Measurements from ENCODE around the gene SMTN.

- TF ChIP-seq, protein P1, sequence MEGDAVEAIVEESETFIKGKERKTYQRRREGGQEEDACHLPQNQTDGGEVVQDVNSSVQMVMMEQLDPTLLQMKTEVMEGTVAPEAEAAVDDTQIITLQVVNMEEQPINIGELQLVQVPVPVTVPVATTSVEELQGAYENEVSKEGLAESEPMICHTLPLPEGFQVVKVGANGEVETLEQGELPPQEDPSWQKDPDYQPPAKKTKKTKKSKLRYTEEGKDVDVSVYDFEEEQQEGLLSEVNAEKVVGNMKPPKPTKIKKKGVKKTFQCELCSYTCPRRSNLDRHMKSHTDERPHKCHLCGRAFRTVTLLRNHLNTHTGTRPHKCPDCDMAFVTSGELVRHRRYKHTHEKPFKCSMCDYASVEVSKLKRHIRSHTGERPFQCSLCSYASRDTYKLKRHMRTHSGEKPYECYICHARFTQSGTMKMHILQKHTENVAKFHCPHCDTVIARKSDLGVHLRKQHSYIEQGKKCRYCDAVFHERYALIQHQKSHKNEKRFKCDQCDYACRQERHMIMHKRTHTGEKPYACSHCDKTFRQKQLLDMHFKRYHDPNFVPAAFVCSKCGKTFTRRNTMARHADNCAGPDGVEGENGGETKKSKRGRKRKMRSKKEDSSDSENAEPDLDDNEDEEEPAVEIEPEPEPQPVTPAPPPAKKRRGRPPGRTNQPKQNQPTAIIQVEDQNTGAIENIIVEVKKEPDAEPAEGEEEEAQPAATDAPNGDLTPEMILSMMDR (IDR thresholded peaks at IDR 0.05) = no peak
- no peak for TF ChIP-seq POLR2A (IDR thresholded peaks at IDR 0.05)
Observed at GRCh38 chr22:31085928-31086327, 4.8 kb downstream of the SMTN start.

Measured in heart left ventricle (tissue), 13 donors.